H54 (cell line): ENCODE results near the gene SOHLH1.
A peak's percentile ranks its signal among the peaks of the same experiment; 100 is the strongest.

Experiments
- DNase-seq: peaks from one replicate; pipeline ENCODE4 v3.0.0; 2011; ENCODE audit warnings: low spot score, mixed read lengths; ENCODE audit not compliant: insufficient read length
- FAIRE-seq: peaks from 3 replicates; lab custom pipeline; 2011; peaks lifted over from hg19 to GRCh38; lab: Jason Lieb, UNC
- POLR2A ChIP-seq: IDR thresholded peaks from 2 replicates; pipeline ENCODE4 v1.6.1; 2011; ENCODE audit warnings: low read depth, mild to moderate bottlenecking, low read length

Gene SOHLH1

DNA sequence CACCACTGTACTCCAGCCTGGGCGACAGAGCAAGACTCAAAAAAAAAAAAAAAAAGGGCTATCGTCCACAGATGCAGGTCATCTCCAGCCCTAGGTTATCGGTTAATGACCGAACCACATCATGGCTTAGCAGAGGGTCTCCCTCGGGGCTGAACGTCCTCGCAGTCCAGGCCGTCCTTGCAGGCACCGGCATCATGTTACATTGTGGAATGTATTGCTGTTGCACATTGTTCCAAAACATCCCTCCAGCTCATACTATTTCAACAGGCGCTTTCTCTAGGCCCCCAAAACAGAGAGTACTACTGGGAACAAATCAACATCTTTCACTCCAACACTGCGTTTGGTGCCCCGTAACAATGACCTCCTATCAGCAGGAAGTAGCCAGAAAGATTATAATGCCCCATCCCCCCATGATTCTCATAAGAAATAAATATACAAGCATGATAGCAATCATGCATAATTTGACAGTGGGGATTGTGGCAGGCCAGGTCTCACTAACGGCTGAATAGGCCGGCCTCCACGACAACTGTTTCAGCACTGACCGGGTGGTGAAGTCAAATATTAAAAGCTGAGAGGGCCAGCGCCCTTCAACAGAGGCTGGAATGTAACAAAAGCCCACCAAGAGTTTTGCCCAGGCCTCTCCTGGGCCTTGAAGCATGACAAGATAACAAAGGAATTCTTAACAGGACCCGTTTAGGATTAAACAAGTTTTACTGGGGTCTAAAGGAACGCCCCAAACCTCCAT, 37.3 kb downstream of the SOHLH1 start:
- DNase-seq (no peak), FAIRE-seq (no peak)
- TF ChIP-seq POLR2A = no peak

DNA sequence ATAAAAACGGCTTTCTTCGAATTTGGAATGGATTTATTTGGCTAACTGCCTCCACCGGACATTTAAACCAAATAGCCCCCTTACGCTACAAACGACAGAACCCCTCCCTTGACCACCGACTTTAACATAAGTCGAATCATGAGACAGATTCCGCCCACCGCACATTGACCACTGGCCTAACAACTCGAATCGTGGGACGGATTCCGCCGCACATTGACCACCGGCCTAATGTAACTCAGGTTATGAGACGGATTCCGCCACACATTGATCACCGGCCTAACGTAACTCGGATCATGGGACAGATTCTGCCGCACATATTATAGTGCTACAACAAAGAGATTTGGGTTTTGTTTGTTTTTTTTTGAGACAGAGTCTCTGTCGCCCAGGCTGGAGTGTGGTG, 38.9 kb downstream of the SOHLH1 start:
- TF ChIP-seq POLR2A = no peak
- DNase-seq (no peak), FAIRE-seq (no peak)

DNA sequence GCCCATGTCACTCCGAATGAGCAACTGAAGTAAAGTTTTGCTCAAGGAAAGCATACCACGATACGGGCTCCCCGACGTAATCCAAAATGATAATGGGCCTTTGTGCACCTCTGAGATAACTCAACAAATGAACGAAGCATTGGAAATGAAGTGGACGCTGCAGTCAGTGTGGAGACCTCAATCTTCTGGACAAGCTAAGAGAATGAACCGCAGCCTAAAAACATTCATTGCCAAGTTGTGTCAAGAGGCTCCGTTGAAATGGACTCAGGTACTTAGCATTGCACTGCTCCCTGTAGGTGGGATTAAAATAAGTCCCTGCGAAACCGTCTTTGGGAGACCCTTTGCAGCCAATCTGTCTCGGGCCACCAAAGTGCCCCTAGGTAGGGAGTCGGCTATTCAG, 40.0 kb downstream of the SOHLH1 start:
- DNase-seq (no peak), FAIRE-seq (no peak)
- no peak for TF ChIP-seq POLR2A

DNA sequence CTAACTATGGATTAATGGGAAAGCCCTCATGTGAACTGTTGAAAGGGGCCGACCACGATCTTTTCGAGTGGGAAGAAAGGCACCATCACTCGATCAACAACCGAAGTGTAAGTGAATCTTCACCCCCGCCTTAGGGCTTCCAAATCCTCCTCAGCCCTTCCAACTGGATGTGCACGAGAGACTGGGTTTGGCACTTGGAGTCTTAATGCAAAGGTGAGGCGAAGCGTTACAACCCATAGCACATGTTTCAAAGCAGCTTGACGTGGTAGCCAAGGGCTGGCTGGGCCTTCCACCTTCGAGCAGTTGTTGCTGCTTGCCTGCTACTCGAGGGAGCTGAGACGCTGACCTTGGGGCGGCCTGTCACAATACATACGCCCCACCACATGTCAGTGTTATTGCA, 41.9 kb downstream of the SOHLH1 start:
- DNase-seq = no peak
- TF ChIP-seq POLR2A = no peak
- no peak for FAIRE-seq

DNA sequence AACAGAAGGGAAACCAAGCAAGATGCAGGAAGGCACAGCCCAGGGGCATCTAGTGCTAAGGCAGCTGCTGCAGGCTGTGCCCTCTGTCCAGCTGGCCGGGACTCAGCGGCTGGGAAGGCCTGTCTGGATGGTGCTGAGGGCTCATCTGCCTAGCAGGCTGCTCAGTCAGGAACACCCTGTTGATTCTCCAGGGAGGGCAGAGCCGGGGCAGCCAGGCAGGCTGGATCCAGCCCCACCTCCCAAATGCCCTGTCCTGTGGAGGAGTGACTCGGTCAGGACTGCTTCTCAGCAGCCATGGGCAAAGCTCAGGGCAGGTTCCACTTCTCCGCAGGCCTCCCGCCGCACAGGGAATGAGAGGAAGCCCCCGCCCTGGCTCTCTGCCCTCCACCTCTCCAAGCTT, 44.0 kb downstream of the SOHLH1 start:
- TF ChIP-seq POLR2A = no peak
- FAIRE-seq (no peak), DNase-seq (no peak)

DNA sequence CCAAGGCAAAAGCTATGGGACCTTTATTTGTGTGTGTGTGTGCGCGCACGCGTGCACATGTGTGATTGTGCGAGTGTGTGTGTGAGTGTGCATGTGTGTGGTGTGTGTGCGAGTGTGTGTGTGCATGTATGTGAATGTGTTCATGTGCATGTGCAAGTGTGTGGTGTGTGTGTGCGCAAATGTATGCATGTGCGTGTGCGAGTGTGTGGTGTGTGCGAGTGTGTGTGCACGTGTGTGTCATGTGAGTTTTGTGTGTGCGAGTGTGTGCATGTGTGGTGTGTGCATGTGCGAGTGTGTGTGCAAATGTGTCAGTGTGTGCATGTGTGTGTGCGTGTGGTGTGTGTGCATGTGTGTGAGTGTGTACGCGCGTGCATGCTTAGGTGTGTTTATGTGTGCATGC, 48.9 kb downstream of the SOHLH1 start:
- TF ChIP-seq POLR2A = 0 out of 2 replicates have a peak, but pooled peaks have one; percentile 9
- DNase-seq (no peak), FAIRE-seq (peak; percentile 33)

DNA sequence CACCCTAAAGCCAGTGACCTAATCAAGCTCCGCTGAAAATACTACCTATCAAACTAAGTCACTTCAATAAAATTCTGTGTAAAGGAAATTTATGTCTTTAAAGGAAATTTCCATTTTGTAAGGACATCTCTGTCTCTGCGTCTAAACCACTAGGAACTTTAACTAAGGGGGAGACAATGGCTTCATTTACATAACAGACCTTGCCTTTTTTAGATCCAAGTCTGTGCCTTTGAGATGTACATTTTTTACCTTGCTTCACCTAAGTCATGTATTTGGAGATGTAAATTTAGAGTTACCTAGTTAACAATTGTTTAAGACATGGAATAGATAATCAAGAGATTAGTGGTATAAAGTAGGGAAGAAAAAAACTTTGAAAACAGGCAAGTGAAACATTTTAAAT, 49.8 kb downstream of the SOHLH1 start:
- no peak for FAIRE-seq
- no peak for TF ChIP-seq POLR2A
- DNase-seq = no peak

DNA sequence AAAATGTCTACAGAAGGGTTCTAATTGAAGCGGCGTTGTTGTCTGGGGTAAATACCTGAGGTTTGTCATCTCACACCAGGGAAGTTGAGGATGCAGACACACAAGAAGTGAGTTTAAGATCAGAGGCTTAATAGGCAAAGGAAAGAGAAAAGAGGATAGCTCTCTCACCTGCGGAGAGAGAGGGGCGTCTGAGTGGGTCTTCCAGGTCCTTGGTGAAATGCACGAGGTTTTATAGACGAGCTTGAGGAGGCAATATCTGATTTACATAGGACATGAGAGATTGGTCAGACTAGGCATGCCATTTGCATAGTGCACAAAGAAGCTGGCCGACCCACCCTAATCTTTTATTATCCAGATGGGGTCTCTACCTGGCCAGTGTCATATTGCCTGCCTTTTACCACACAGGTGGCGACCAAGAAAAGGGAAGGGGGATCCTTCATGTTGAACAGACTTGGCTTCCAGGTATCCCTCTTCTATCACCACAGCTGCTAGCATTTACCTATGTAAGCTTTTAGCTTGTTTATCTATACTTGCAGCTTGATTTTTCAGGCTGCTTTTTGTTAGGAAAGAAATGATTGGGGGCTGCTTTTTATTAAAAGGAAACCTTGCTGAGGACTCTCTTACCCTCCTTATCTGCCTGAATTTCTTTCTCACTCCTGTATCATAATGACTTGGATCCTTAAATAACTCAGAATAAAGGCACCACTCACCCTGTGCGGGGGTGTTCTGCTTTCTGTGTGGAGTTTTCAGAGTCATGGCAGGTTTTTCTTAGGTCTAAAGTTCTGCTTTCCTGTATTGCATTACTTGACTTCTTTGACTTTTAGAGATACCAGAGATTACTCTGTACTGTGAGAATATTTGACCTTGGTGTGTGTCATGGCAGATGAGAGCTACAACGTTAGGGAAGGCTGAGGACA, 50.5 kb downstream of the SOHLH1 start:
- FAIRE-seq = no peak
- DNase-seq = no peak
- no peak for TF ChIP-seq POLR2A

DNA sequence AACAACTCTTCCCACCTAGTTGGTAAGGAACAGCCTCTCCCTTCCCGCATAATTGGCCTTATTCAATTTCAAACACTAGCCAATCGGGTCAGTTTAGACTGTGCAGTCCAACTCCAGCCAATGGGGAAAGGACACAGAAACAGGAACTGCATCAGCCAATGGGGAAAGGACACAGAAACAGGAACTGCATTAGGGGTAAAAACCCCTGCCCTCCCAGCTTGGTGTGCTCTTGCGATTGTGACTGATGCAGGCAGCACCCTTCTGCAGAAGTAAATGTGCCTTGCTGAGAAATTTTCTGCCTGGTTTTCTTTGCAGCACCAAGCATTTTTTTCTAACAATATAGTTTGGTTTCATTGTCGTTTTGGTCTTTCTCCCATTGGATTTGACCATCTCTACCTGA, 51.4 kb downstream of the SOHLH1 start:
- no peak for FAIRE-seq
- no peak for DNase-seq
- no peak for TF ChIP-seq POLR2A

DNA sequence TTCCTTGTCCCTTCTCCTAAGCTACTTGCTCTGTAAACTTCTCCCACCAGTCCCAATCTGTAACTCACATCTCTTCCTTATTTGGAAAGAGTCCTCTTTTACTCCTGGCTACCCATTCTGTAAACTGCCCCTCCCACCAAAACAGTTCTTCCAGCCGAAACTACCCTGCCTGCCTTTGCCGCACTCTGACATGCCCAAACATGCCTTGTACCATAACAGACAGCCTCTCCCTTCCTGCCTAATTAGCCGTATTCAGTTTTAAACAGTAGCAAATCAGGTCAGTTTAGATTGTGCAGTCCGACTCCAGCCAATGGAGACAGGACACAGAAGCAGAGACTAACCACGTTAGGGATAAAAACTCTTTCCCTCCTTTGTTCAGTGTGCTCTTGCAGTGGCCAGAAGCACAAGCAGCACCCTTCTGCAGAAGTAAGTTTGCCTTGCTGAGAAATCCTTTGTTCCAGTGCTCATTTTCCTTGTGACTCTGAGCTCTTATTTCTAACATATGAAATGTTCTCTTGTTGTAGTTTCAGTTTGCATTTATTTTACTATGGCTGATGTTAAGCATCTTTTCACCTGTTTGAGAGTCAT, 54.6 kb downstream of the SOHLH1 start:
- no peak for DNase-seq
- no peak for FAIRE-seq
- no peak for TF ChIP-seq POLR2A
